Naive thymus-derived CD4-positive, alpha-beta T cell (primary cell): ENCODE data around the gene RTN4R. TPM values are rescaled to one million over a fixed set of nuclear protein-coding genes. Genes with fewer than 3 reads are reported as not detected.

Experiments used
- ATAC-seq: fragments of 150-1000 bp; cut with Tn5 transposase; 2 replicates; pipeline ENCODE4 v1.10.0; 2021; ENCODE audit warnings: mild to moderate bottlenecking, moderate library complexity
- CTCF ChIA-PET: fragments of 350-600 bp; sonication (Branson Sonifier 250); formaldehyde crosslinking; loops from one replicate; lab custom pipeline; 2021; ENCODE audit warnings: antibody characterized with exemption; lab: Charles Lee
- POLR2A ChIA-PET: fragments of 350-600 bp; sonication (Branson Sonifier 250); formaldehyde crosslinking; loops from one replicate; lab custom pipeline; 2021; ENCODE audit warnings: antibody characterized with exemption, inconsistent platforms; lab: Charles Lee
- DNase-seq, 9 donors: peaks; one replicate each; pipeline versions ENCODE4 v3.0.0 to v3.0.0-alpha.2; 2020 to 2022; ENCODE audit warnings: mixed read lengths in 1 of 9
- H3K27ac ChIP-seq: one replicate; pipeline ENCODE4 v1.7.0; 2013; ENCODE audit warnings: mild to moderate bottlenecking, low read depth, low read length, moderate library complexity
- H3K27me3 ChIP-seq, 2 donors: one replicate each; pipeline ENCODE4 v1.7.0; 2013; ENCODE audit warnings: low read length in 2 of 2, mild to moderate bottlenecking in 2 of 2, moderate library complexity in 2 of 2; ENCODE audit not compliant: control insufficient read depth in 2 of 2, insufficient read depth in 2 of 2
- H3K36me3 ChIP-seq, 3 experiments: 1 replicate in 2 of 3; 2 replicates in 1 of 3; pipeline ENCODE4 v1.7.0; 2013; ENCODE audit warnings: low read length in 3 of 3, mild to moderate bottlenecking in 3 of 3, moderate library complexity in 1 of 3; ENCODE audit not compliant: insufficient read depth in 3 of 3, control insufficient read depth in 2 of 3
- H3K4me1 ChIP-seq, 2 donors: one replicate each; pipeline ENCODE4 v1.7.0; 2013; ENCODE audit warnings: low read length in 2 of 2, mild to moderate bottlenecking in 2 of 2, moderate library complexity in 1 of 2; ENCODE audit not compliant: control insufficient read depth in 2 of 2, insufficient read depth in 2 of 2
- H3K4me3 ChIP-seq: 2 replicates; pipeline ENCODE4 v1.7.0; 2013; ENCODE audit warnings: mild to moderate bottlenecking, low read length
- H3K9me3 ChIP-seq, 3 experiments: 1 replicate in 2 of 3; 2 replicates in 1 of 3; pipeline ENCODE4 v1.7.0; 2013; ENCODE audit warnings: low read length in 3 of 3; ENCODE audit not compliant: control insufficient read depth in 2 of 3
- H3K27ac Mint-ChIP-seq, 9 donors: one replicate each; pipeline ENCODE4 v1.8.0; 2020 to 2022; ENCODE audit warnings: mixed read lengths in 9 of 9, mild to moderate bottlenecking in 8 of 9, moderate library complexity in 5 of 9, inconsistent platforms in 2 of 9
- H3K27me3 Mint-ChIP-seq, 5 donors: one replicate each; pipeline ENCODE4 v1.8.0; 2021 to 2022; ENCODE audit warnings: mixed read lengths in 5 of 5, mild to moderate bottlenecking in 1 of 5
- H3K36me3 Mint-ChIP-seq, 5 donors: one replicate each; pipeline ENCODE4 v1.8.0; 2020 to 2022; ENCODE audit warnings: mixed read lengths in 5 of 5, mild to moderate bottlenecking in 3 of 5, inconsistent platforms in 1 of 5
- H3K4me1 Mint-ChIP-seq, 7 donors: one replicate each; pipeline ENCODE4 v1.8.0; 2020 to 2022; ENCODE audit warnings: mixed read lengths in 7 of 7, mild to moderate bottlenecking in 3 of 7, inconsistent platforms in 1 of 7
- H3K4me3 Mint-ChIP-seq, 10 donors: one replicate each; pipeline ENCODE4 v1.8.0; 2020 to 2022; ENCODE audit warnings: mild to moderate bottlenecking in 10 of 10, mixed read lengths in 10 of 10, moderate library complexity in 6 of 10, inconsistent platforms in 2 of 10
- H3K9me3 Mint-ChIP-seq, 11 donors: one replicate each; pipeline ENCODE4 v1.8.0; 2020 to 2022; ENCODE audit warnings: mixed read lengths in 11 of 11, mild to moderate bottlenecking in 4 of 11, inconsistent platforms in 1 of 11, moderate library complexity in 1 of 11
- intact Hi-C, 2 donors: fragments of 100-400 bp; cut with micrococcal nuclease; formaldehyde crosslinking; loops; one replicate each; pipeline ENCODE4 v1.15.1; 2023
- polyA plus RNA-seq, 2 donors: library from polyadenylated mRNA; unstranded; fragments of 300-500 nt; fragmentation: Illumina TruSeq; gene quantifications; one replicate each; pipeline ENCODE4 v1.2.3, GENCODE V29; 2021
- total RNA-seq, 6 experiments: library from RNA in 5 of 6; stranded (reverse) in 5 of 6; gene quantifications; 1 replicate in 5 of 6; 2 replicates in 1 of 6; pipeline ENCODE4 v1.2.3 and lab custom pipeline; 2021 to 2026

RTN4R gene
- total and polyA plus RNA-seq, 7 experiments from 2014 or later: 0.98 to 2.9 (median 2.0) TPM

GRCh38 chr22:20205964-20206708, 62.0 kb downstream of the RTN4R start:
- DNase-seq: peak; percentile 35 to 75 (median 63)
- Histone ChIP-seq H3K27ac (peak overlapping the region; percentile 83), H3K27me3 (no peaks in the 10 kb centered on the region), H3K4me3 (peak overlapping the region; percentile 96), H3K4me1 (peaks cover 16 to 24% of the 10 kb centered on the region in 2 donors), H3K9me3 (no peaks in the 10 kb centered on the region), H3K36me3 (no peaks in the 10 kb centered on the region)
- intact Hi-C loops: loop anchor here (1.0 to 5.0 kb wide), 7 partner anchors 32 to 114 kb away; partner anchors contain the start of genes DGCR6L (in 1 of the 2), RANBP1 (in 1 of the 2), TRMT2A (in 1 of the 2) and ZDHHC8 (in 1 of the 2)
- peak; percentile 91 for ATAC-seq
- Mint-ChIP-seq H3K27me3 (no peaks in the 10 kb centered on the region), H3K4me3 (peak overlapping the region; percentile 85 to 98 (median 94)), H3K36me3 (no peaks in the 10 kb centered on the region), H3K9me3 (no peaks in the 10 kb centered on the region), H3K27ac (peak overlapping the region; percentile 91 to 97 (median 94)), H3K4me1 (peaks cover 12 to 36% (median 25%) of the 10 kb centered on the region in 7 donors)
- POLR2A ChIA-PET: interaction anchor here (0.7 to 3.7 kb wide), 2 partner anchors 38 to 76 kb away, joined by 3 to 30 read pairs; no protein-coding TSS in a partner anchor
- CTCF ChIA-PET: no interaction called here

GRCh38 chr22:20205464-20205963, 62.6 kb downstream of the RTN4R start:
- Mint-ChIP-seq H3K27ac (peak overlapping the region; percentile 91 to 97 (median 94)), H3K9me3 (no peaks in the 10 kb centered on the region), H3K4me3 (peak overlapping the region; percentile 85 to 98 (median 94)), H3K27me3 (no peaks in the 10 kb centered on the region), H3K36me3 (no peaks in the 10 kb centered on the region), H3K4me1 (peaks cover 12 to 36% (median 25%) of the 10 kb centered on the region in 7 donors)
- no peak for DNase-seq
- CTCF ChIA-PET: no interaction called here
- H3K4me3 ChIP-seq: peak overlapping the region; percentile 96
- POLR2A ChIA-PET: interaction anchor here (0.7 to 3.7 kb wide), 5 partner anchors 8 to 75 kb away, joined by 3 to 30 read pairs (median 3); no protein-coding TSS in a partner anchor
- no peak for ATAC-seq
- no peaks in the 10 kb centered on the region for H3K9me3 ChIP-seq
- H3K27me3 ChIP-seq: no peaks in the 10 kb centered on the region
- H3K4me1 ChIP-seq: peaks cover 16 to 24% of the 10 kb centered on the region in 2 donors
- H3K36me3 ChIP-seq: no peaks in the 10 kb centered on the region
- intact Hi-C loops: loop anchor here in 1 of 2 donors (5.0 kb wide), 1 partner anchor 88 kb away; the partner anchor contains the start of genes RANBP1 and TRMT2A
- peak overlapping the region; percentile 83 for H3K27ac ChIP-seq

- peaks cover 12 to 36% (median 25%) of the 10 kb centered on the region in 7 donors for H3K4me1 Mint-ChIP-seq
- intact Hi-C loops: loop anchor here in 1 of 2 donors (5.0 kb wide), 1 partner anchor 88 kb away; the partner anchor contains the start of genes RANBP1 and TRMT2A
- H3K36me3 ChIP-seq: no peaks in the 10 kb centered on the region
- H3K27me3 ChIP-seq: no peaks in the 10 kb centered on the region
- peaks cover 16 to 24% of the 10 kb centered on the region in 2 donors for H3K4me1 ChIP-seq
- H3K4me3 ChIP-seq: no peak overlapping the region
- ATAC-seq: no peak
- no peaks in the 10 kb centered on the region for H3K9me3 ChIP-seq
- CTCF ChIA-PET: no interaction called here
- H3K27me3 Mint-ChIP-seq: no peaks in the 10 kb centered on the region
- H3K27ac ChIP-seq: no peak overlapping the region
- H3K27ac Mint-ChIP-seq: peak overlapping the region in 2 of 9 donors; percentile 49 to 51
- peak overlapping the region in 2 of 10 donors; percentile 9 to 45 for H3K4me3 Mint-ChIP-seq
- DNase-seq: no peak
- no peaks in the 10 kb centered on the region for H3K9me3 Mint-ChIP-seq
- POLR2A ChIA-PET: interaction anchor here (0.9 to 3.7 kb wide), 4 partner anchors 8 to 48 kb away, joined by 3 to 30 read pairs (median 4); no protein-coding TSS in a partner anchor
- H3K36me3 Mint-ChIP-seq: no peaks in the 10 kb centered on the region
These were observed 63.3 kb downstream of the RTN4R start for GRCh38 chr22:20204806-20205205.

GRCh38 chr22:20204311-20204710, 63.8 kb downstream of the RTN4R start:
- no peaks in the 10 kb centered on the region for H3K36me3 ChIP-seq
- Mint-ChIP-seq H3K27ac (no peak overlapping the region), H3K4me1 (peaks cover 12 to 36% (median 25%) of the 10 kb centered on the region in 7 donors), H3K27me3 (no peaks in the 10 kb centered on the region), H3K4me3 (no peak overlapping the region), H3K9me3 (no peaks in the 10 kb centered on the region), H3K36me3 (no peaks in the 10 kb centered on the region)
- no peak for ATAC-seq
- intact Hi-C loops: no loop called here
- no peaks in the 10 kb centered on the region for H3K9me3 ChIP-seq
- no peak for DNase-seq
- no peak overlapping the region for H3K27ac ChIP-seq
- peaks cover 16 to 24% of the 10 kb centered on the region in 2 donors for H3K4me1 ChIP-seq
- POLR2A ChIA-PET: interaction anchor here (0.9 to 3.7 kb wide), 4 partner anchors 7 to 47 kb away, joined by 3 to 30 read pairs (median 4); no protein-coding TSS in a partner anchor
- no peaks in the 10 kb centered on the region for H3K27me3 ChIP-seq
- no peak overlapping the region for H3K4me3 ChIP-seq
- CTCF ChIA-PET: no interaction called here

GRCh38 chr22:20203552-20204201, 64.4 kb downstream of the RTN4R start:
- H3K4me3 ChIP-seq: no peak overlapping the region
- H3K36me3 ChIP-seq: no peaks in the 10 kb centered on the region
- peak overlapping the region in 2 of 9 donors; percentile 12 to 56 for H3K27ac Mint-ChIP-seq
- no peaks in the 10 kb centered on the region for H3K27me3 ChIP-seq
- no peaks in the 10 kb centered on the region for H3K9me3 ChIP-seq
- no peaks in the 10 kb centered on the region for H3K27me3 Mint-ChIP-seq
- H3K4me1 ChIP-seq: peaks cover 16 to 24% of the 10 kb centered on the region in 2 donors
- H3K4me1 Mint-ChIP-seq: peaks cover 12 to 30% (median 24%) of the 10 kb centered on the region in 7 donors
- ATAC-seq: no peak
- no peaks in the 10 kb centered on the region for H3K9me3 Mint-ChIP-seq
- H3K36me3 Mint-ChIP-seq: no peaks in the 10 kb centered on the region
- intact Hi-C loops: no loop called here
- H3K4me3 Mint-ChIP-seq: peak overlapping the region in 1 of 10 donors; percentile 75
- ChIA-PET CTCF (no interaction called here), POLR2A (interaction anchor here (3.7 kb wide), 1 partner anchor 40 kb away, joined by 30 read pairs; no protein-coding TSS in a partner anchor)
- H3K27ac ChIP-seq: no peak overlapping the region
- no peak for DNase-seq

GRCh38 chr22:20203142-20203551, 65.0 kb downstream of the RTN4R start:
- POLR2A ChIA-PET: no interaction called here
- Histone ChIP-seq H3K27me3 (no peaks in the 10 kb centered on the region), H3K4me3 (no peak overlapping the region), H3K27ac (no peak overlapping the region), H3K9me3 (no peaks in the 10 kb centered on the region), H3K36me3 (no peaks in the 10 kb centered on the region), H3K4me1 (peaks cover 16 to 24% of the 10 kb centered on the region in 2 donors)
- intact Hi-C loops: no loop called here
- Mint-ChIP-seq H3K36me3 (no peaks in the 10 kb centered on the region), H3K9me3 (no peaks in the 10 kb centered on the region), H3K4me1 (peaks cover 12 to 25% (median 22%) of the 10 kb centered on the region in 7 donors), H3K4me3 (peak overlapping the region in 1 of 10 donors; percentile 75), H3K27ac (peak overlapping the region in 2 of 9 donors; percentile 56 to 59), H3K27me3 (no peaks in the 10 kb centered on the region)
- DNase-seq: no peak
- no peak for ATAC-seq
- CTCF ChIA-PET: no interaction called here
